ENCODE data around the gene NRXN3.

DNA sequence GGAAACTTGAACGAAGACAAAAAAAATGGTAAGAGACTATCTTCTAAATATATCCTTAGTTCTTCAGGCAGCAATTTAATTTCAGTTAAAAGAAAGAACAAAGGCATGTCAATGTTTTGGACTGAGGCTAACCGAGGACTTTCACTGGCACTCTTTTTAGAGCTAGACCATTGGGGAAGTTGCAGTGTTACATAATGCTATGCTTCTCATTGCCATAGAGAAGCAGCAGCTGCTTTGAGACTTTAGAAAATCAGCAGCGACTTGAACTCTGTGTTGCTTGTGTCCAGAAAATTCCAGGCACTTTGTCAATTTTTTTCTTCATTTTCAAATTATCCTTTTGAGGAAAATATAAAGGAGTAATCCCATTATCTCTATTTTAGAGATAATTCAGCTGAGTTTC lies 964.2 kb downstream of the NRXN3 start:
- TF ChIP-seq, protein P1, sequence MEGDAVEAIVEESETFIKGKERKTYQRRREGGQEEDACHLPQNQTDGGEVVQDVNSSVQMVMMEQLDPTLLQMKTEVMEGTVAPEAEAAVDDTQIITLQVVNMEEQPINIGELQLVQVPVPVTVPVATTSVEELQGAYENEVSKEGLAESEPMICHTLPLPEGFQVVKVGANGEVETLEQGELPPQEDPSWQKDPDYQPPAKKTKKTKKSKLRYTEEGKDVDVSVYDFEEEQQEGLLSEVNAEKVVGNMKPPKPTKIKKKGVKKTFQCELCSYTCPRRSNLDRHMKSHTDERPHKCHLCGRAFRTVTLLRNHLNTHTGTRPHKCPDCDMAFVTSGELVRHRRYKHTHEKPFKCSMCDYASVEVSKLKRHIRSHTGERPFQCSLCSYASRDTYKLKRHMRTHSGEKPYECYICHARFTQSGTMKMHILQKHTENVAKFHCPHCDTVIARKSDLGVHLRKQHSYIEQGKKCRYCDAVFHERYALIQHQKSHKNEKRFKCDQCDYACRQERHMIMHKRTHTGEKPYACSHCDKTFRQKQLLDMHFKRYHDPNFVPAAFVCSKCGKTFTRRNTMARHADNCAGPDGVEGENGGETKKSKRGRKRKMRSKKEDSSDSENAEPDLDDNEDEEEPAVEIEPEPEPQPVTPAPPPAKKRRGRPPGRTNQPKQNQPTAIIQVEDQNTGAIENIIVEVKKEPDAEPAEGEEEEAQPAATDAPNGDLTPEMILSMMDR (conservative IDR thresholded peaks at IDR 0.05; ENCODE audit: low read depth, low read length), result no peak
- TF ChIP-seq POLR2A (IDR thresholded peaks at IDR 0.05; ENCODE audit: low read depth, low read length), result no peak
- TF ChIP-seq RAD21 (IDR thresholded peaks at IDR 0.05; ENCODE audit: low read length), result no peak
- TF ChIP-seq RFX5 (IDR thresholded peaks at IDR 0.05; ENCODE audit: low read depth, low read length), result no peak

Measured in IMR-90 (cell line).